ENCODE data around the gene ZNF462.

DNA sequence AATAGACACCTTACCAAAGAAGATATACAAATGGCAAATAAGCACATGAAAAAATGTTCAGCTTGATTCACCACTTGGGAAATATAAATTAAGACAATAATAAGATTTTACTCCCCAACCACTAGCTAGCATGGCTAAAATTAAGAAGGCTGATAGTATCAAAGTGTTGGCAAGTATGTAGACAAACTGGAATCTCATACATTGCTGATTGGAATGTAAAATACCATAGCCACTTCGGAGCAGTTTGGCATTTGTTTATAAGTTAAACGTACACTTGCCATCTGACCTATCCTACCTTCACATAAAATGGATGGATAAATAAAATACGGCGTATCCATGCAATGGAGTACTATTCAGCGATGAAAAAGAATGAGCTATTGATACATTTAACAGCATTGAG lies 129.2 kb downstream of the ZNF462 start:
- TF ChIP-seq, protein P1, sequence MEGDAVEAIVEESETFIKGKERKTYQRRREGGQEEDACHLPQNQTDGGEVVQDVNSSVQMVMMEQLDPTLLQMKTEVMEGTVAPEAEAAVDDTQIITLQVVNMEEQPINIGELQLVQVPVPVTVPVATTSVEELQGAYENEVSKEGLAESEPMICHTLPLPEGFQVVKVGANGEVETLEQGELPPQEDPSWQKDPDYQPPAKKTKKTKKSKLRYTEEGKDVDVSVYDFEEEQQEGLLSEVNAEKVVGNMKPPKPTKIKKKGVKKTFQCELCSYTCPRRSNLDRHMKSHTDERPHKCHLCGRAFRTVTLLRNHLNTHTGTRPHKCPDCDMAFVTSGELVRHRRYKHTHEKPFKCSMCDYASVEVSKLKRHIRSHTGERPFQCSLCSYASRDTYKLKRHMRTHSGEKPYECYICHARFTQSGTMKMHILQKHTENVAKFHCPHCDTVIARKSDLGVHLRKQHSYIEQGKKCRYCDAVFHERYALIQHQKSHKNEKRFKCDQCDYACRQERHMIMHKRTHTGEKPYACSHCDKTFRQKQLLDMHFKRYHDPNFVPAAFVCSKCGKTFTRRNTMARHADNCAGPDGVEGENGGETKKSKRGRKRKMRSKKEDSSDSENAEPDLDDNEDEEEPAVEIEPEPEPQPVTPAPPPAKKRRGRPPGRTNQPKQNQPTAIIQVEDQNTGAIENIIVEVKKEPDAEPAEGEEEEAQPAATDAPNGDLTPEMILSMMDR (IDR thresholded peaks at IDR 0.05): no peak
- TF ChIP-seq POLR2A (IDR thresholded peaks at IDR 0.05): no peak
